ENCODE data around the gene CFAP46. TPM values are rescaled to one million over a fixed set of nuclear protein-coding genes. Genes with fewer than 3 reads are reported as not detected.

Gene CFAP46
- total and polyA plus RNA-seq, 4 donors = 3.1 to 18.8 (median 7.1) TPM

DNA sequence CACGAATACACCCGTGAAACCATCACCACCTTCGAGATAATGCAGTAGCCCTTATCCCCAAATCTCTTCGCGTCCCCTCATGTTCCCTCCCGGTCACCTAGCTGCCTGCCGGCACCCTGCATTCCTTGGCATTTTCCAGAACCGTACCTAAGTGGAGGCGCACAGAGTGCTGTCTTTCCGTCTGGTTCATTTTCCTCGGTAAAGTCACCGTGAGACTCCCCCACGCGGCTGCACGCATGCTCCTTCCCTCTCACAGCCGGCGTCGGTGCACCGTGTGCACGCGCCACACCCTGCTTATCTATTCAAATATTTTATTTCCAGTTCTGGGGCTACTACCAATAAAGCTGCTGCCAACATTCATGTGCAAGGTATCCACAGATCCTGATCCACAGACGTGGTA lies 90.9 kb downstream of the CFAP46 start:
- peaks cover 0 to 9% (median 0%) of the 10 kb centered on the region in 4 donors for H3K9me3 ChIP-seq (ENCODE audit: control insufficient read depth in 4 of 4, insufficient read depth in 3 of 4, low read length in 3 of 4)
- H3K36me3 ChIP-seq (ENCODE audit: control insufficient read depth in 4 of 4, insufficient read depth in 4 of 4, low read length in 4 of 4) = no peaks in the 10 kb centered on the region
- WGBS, 2 donors = 93 to 96% methylated on average over 22 of the region's 22 CpGs
- ATAC-seq (ENCODE audit: insufficient read depth, low FRiP score) = no peak
- H3K4me1 ChIP-seq (ENCODE audit: control insufficient read depth in 5 of 5, insufficient read depth in 5 of 5, low read length in 5 of 5) = no peaks in the 10 kb centered on the region
- H3K4me3 ChIP-seq = no peak overlapping the region
- peaks cover 0 to 3% (median 0%) of the 10 kb centered on the region in 3 donors for H3K27me3 ChIP-seq (ENCODE audit: control insufficient read depth in 3 of 3, insufficient read depth in 3 of 3, low read length in 2 of 3)
- no peak overlapping the region for H3K27ac ChIP-seq (ENCODE audit: low read depth in 1 of 2, low read length in 1 of 2)
- H3K9ac ChIP-seq (ENCODE audit: insufficient read depth in 1 of 2, low read length in 2 of 2) = no peak overlapping the region
- TF ChIP-seq, protein P1, sequence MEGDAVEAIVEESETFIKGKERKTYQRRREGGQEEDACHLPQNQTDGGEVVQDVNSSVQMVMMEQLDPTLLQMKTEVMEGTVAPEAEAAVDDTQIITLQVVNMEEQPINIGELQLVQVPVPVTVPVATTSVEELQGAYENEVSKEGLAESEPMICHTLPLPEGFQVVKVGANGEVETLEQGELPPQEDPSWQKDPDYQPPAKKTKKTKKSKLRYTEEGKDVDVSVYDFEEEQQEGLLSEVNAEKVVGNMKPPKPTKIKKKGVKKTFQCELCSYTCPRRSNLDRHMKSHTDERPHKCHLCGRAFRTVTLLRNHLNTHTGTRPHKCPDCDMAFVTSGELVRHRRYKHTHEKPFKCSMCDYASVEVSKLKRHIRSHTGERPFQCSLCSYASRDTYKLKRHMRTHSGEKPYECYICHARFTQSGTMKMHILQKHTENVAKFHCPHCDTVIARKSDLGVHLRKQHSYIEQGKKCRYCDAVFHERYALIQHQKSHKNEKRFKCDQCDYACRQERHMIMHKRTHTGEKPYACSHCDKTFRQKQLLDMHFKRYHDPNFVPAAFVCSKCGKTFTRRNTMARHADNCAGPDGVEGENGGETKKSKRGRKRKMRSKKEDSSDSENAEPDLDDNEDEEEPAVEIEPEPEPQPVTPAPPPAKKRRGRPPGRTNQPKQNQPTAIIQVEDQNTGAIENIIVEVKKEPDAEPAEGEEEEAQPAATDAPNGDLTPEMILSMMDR (IDR thresholded peaks at IDR 0.05; ENCODE audit: control extremely low read depth, extremely low read depth) = no peak
- no peak for DNase-seq

DNA sequence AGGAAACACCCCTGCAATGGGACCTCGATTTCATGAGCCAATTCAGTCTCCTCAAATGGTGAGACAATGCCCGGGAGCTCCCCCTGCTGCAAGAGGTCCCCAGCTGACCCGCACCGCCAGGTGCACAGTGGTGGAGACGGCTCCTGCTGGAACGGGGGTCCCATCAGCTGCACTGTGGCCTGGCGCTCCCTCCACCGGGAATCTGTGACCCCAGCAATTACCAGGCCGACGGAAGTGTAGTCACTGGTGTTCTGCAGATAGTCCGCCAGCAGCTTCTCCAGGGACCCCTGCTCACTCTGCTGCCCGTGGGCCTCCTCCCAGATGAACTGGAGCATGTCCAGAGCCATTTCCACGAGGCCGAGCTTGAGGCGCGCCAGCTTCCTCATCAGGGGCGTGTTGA lies 91.5 kb downstream of the CFAP46 start:
- Histone ChIP-seq H3K4me1 (ENCODE audit: control insufficient read depth in 5 of 5, insufficient read depth in 5 of 5, low read length in 5 of 5) (no peaks in the 10 kb centered on the region), H3K36me3 (ENCODE audit: control insufficient read depth in 4 of 4, insufficient read depth in 4 of 4, low read length in 4 of 4) (no peaks in the 10 kb centered on the region), H3K27me3 (ENCODE audit: control insufficient read depth in 3 of 3, insufficient read depth in 3 of 3, low read length in 2 of 3) (peaks cover 0 to 3% (median 0%) of the 10 kb centered on the region in 3 donors), H3K4me3 (no peak overlapping the region), H3K27ac (ENCODE audit: low read depth in 1 of 2, low read length in 1 of 2) (no peak overlapping the region), H3K9me3 (ENCODE audit: control insufficient read depth in 4 of 4, insufficient read depth in 3 of 4, low read length in 3 of 4) (peaks cover 0 to 7% (median 0%) of the 10 kb centered on the region in 4 donors), H3K9ac (ENCODE audit: insufficient read depth in 1 of 2, low read length in 2 of 2) (no peak overlapping the region)
- DNase-seq = no peak
- ATAC-seq (ENCODE audit: insufficient read depth, low FRiP score) = no peak
- 87 to 92% methylated on average over 17 of the region's 17 CpGs for WGBS, 2 donors
- TF ChIP-seq, protein P1 (IDR thresholded peaks at IDR 0.05; ENCODE audit: control extremely low read depth, extremely low read depth) = no peak

DNA sequence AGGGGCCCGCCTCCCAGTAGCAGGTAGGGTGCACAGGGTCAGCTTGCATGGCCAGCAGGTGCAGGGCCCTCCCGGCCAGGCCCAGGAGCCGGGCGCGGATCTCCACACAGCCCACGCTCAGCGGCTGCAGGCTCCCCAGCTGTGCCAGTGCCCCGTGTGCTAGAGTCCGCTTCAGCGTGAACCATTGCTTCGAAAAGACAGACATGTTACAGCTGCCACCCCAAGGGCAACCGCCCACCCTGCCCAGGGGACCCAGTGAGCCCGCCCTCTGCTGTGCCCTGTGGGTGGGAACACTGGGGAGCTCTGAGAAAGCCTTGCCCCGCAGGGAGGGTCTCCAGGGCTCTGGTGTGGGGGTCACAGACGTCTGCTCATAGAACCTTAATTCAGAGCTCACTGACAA lies 92.1 kb downstream of the CFAP46 start:
- no peak for DNase-seq
- Histone ChIP-seq H3K4me1 (ENCODE audit: control insufficient read depth in 5 of 5, insufficient read depth in 5 of 5, low read length in 5 of 5) (no peaks in the 10 kb centered on the region), H3K27me3 (ENCODE audit: control insufficient read depth in 3 of 3, insufficient read depth in 3 of 3, low read length in 2 of 3) (peaks cover 0 to 7% (median 0%) of the 10 kb centered on the region in 3 donors), H3K9ac (ENCODE audit: insufficient read depth in 1 of 2, low read length in 2 of 2) (no peak overlapping the region), H3K9me3 (ENCODE audit: control insufficient read depth in 4 of 4, insufficient read depth in 3 of 4, low read length in 3 of 4) (peaks cover 0 to 4% (median 0%) of the 10 kb centered on the region in 4 donors), H3K27ac (ENCODE audit: low read depth in 1 of 2, low read length in 1 of 2) (no peak overlapping the region), H3K36me3 (ENCODE audit: control insufficient read depth in 4 of 4, insufficient read depth in 4 of 4, low read length in 4 of 4) (no peaks in the 10 kb centered on the region), H3K4me3 (no peak overlapping the region)
- ATAC-seq (ENCODE audit: insufficient read depth, low FRiP score) = no peak
- TF ChIP-seq, protein P1 (IDR thresholded peaks at IDR 0.05; ENCODE audit: control extremely low read depth, extremely low read depth) = no peak
- WGBS, 2 donors = 89 to 98% methylated on average over 15 of the region's 15 CpGs

DNA sequence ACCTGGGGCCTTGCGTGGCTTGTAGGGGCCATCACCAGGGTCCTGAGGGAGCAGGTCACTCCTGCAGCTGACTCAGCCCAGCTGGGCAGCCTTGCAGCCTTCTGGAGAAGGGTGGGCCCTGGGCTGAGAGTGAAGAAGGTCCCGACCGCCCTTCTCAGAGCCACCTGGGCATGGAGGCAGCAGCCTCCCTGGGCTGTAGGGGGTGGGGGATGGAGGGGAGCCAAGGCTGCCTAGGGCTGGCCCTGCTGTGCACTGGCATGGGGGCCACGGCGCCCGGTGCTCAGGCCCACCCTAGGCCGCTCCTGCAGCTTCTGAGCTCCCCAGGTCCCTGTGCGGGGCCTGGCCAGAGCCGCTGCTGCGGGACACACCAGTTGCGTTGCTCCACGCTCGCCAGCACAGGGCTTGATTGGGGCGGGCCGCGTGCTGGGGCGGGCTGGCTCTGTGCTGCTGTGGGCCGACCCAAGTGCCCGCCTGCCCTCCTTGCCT lies 92.8 kb downstream of the CFAP46 start:
- peaks cover 0 to 11% (median 0%) of the 10 kb centered on the region in 3 donors for H3K27me3 ChIP-seq (ENCODE audit: control insufficient read depth in 3 of 3, insufficient read depth in 3 of 3, low read length in 2 of 3)
- H3K9me3 ChIP-seq (ENCODE audit: control insufficient read depth in 4 of 4, insufficient read depth in 3 of 4, low read length in 3 of 4) = peaks cover 0 to 4% (median 0%) of the 10 kb centered on the region in 4 donors
- no peak overlapping the region for H3K4me3 ChIP-seq
- DNase-seq = no peak
- H3K9ac ChIP-seq (ENCODE audit: insufficient read depth in 1 of 2, low read length in 2 of 2) = no peak overlapping the region
- 96 to 99% methylated on average over 19 of the region's 19 CpGs for WGBS, 2 donors
- no peak for ATAC-seq (ENCODE audit: insufficient read depth, low FRiP score)
- H3K4me1 ChIP-seq (ENCODE audit: control insufficient read depth in 5 of 5, insufficient read depth in 5 of 5, low read length in 5 of 5) = no peaks in the 10 kb centered on the region
- no peaks in the 10 kb centered on the region for H3K36me3 ChIP-seq (ENCODE audit: control insufficient read depth in 4 of 4, insufficient read depth in 4 of 4, low read length in 4 of 4)
- TF ChIP-seq, protein P1 (IDR thresholded peaks at IDR 0.05; ENCODE audit: control extremely low read depth, extremely low read depth) = no peak
- H3K27ac ChIP-seq (ENCODE audit: low read depth in 1 of 2, low read length in 1 of 2) = no peak overlapping the region

Data from lung (tissue), 12 donors.